Mammary epithelial cell (primary cell): ENCODE measurements around the gene PPME1.

Experiments used
- EZH2 ChIP-seq: IDR thresholded peaks from 2 replicates; pipeline ENCODE4 v1.6.1; 2012; ENCODE audit warnings: low read length, inconsistent platforms, borderline replicate concordance
- TF ChIP-seq, protein P1 (sequence below), 2 donors: IDR thresholded peaks in 1 of 2; conservative IDR thresholded peaks in 1 of 2; 2 replicates each; pipeline ENCODE4 v1.5.1; 2011 to 2012; ENCODE audit warnings: inconsistent platforms in 2 of 2, low read length in 2 of 2, mild to moderate bottlenecking in 2 of 2, control low read depth in 1 of 2, low read depth in 1 of 2; ENCODE audit not compliant: insufficient read depth in 1 of 2; ENCODE audit errors: extremely low read depth in 1 of 2

DNA sequence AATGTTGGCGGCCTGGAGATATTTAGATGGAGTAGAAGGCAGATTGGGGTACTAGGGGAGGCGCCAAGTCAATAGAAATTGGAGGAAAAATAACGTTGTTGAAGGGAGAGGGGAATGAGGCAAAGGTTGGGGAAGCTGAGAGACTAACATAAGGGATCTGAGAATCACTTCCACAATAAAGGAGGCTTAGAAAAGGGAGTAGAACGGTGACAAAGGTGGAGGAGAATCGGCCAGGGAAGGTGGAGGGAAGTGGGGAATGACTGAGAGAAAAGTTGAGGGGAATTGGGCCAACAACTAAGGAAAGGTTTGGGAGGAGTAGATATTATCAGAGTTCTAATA, 510 bp downstream of the PPME1 start:
- TF ChIP-seq, protein P1, sequence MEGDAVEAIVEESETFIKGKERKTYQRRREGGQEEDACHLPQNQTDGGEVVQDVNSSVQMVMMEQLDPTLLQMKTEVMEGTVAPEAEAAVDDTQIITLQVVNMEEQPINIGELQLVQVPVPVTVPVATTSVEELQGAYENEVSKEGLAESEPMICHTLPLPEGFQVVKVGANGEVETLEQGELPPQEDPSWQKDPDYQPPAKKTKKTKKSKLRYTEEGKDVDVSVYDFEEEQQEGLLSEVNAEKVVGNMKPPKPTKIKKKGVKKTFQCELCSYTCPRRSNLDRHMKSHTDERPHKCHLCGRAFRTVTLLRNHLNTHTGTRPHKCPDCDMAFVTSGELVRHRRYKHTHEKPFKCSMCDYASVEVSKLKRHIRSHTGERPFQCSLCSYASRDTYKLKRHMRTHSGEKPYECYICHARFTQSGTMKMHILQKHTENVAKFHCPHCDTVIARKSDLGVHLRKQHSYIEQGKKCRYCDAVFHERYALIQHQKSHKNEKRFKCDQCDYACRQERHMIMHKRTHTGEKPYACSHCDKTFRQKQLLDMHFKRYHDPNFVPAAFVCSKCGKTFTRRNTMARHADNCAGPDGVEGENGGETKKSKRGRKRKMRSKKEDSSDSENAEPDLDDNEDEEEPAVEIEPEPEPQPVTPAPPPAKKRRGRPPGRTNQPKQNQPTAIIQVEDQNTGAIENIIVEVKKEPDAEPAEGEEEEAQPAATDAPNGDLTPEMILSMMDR (conservative IDR thresholded peaks at IDR 0.05 in 1 of 2, IDR thresholded peaks at IDR 0.05 in 1 of 2; ENCODE audit: extremely low read depth in 1 of 2, insufficient read depth in 1 of 2, low read depth in 1 of 2, low read length in 2 of 2), result no peak
- no peak for TF ChIP-seq EZH2
